HG02973 (cell line): ENCODE measurements around the gene TBC1D21.
"Not testable (repeated sequence)": the region's sequence is repeated elsewhere in the genome, so short reads cannot be mapped to it uniquely, and the experiment has no call there.

ENCODE experiments used
- ATAC-seq: cut with Tn5 transposase; IDR thresholded peaks from one replicate; pipeline ENCODE4 v1.9.1; 2021; ENCODE audit warnings: moderate library complexity; ENCODE audit not compliant: unreplicated experiment

Gene TBC1D21

GRCh38 chr15:73927476-73928240 lies 54.3 kb downstream of the TBC1D21 start:
- ATAC-seq = no peak

DNA sequence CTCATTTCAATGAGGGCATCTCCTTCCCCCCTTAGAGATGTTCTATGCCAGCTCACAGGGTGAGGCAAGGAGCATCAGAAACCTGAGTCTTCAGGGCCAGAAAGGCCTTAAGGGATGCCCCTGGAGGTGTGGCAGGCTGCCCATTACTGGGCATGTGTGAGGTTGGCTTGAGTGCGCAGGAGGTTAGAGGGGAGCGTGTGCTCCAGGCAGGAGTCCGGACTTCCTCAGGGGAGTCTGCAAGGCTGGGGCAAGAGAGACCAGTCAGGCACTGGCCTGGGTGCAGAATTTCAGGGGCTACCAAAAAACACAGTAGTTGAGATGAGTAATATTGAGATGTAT lies 54.8 kb downstream of the TBC1D21 start:
- ATAC-seq = no peak

GRCh38 chr15:73928971-73929627 lies 55.7 kb downstream of the TBC1D21 start:
- ATAC-seq = no peak

- no peak for ATAC-seq
These were observed 57.0 kb downstream of the TBC1D21 start for GRCh38 chr15:73930371-73930770.

GRCh38 chr15:73930790-73931281 lies 57.5 kb downstream of the TBC1D21 start:
- ATAC-seq = no peak

DNA sequence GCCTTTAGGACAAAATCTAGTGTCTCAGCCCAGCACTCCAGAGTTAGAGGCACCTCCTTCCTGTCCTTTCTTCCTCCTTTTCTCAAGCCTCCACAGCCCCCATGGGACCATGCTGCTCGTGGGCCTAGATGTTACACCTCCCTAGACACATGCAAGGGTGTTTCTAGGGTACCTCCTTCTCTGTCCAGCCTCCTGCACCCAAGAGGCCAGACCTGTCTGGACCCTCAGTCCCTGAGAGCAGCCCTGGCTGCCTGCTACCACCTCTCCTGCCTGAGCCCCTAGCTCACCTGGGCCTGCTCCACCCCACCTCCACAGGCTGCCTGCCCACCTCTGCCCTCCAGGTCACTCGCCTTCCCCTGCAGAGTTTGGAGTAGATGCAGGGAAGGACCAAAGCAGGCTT lies 58.1 kb downstream of the TBC1D21 start:
- no peak for ATAC-seq

- no peak for ATAC-seq
These were observed 59.2 kb downstream of the TBC1D21 start for GRCh38 chr15:73932381-73933191.

DNA sequence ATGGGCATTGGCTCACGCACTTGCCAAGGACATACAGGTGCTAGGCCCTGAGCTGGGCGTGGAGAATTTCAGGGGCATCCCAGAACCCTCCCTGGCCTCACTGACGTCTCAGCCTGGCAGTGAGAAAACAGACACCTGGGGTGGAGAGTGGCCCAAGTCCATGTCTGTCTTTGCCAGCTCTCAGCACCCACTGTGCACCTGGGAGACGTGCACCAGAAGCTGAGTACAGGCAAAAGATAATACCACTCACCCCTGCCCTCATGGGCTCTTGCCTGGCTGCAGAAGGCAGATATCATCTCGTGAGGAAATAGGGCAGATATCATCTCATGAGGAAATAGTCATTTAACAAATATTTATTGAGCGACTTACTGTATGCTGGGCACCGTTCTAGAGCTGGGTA lies 60.9 kb downstream of the TBC1D21 start:
- no peak for ATAC-seq

- ATAC-seq = no peak
These were observed 62.2 kb downstream of the TBC1D21 start for GRCh38 chr15:73935547-73935946.

- ATAC-seq = no peak
These were observed 62.8 kb downstream of the TBC1D21 start for GRCh38 chr15:73936181-73936580.

DNA sequence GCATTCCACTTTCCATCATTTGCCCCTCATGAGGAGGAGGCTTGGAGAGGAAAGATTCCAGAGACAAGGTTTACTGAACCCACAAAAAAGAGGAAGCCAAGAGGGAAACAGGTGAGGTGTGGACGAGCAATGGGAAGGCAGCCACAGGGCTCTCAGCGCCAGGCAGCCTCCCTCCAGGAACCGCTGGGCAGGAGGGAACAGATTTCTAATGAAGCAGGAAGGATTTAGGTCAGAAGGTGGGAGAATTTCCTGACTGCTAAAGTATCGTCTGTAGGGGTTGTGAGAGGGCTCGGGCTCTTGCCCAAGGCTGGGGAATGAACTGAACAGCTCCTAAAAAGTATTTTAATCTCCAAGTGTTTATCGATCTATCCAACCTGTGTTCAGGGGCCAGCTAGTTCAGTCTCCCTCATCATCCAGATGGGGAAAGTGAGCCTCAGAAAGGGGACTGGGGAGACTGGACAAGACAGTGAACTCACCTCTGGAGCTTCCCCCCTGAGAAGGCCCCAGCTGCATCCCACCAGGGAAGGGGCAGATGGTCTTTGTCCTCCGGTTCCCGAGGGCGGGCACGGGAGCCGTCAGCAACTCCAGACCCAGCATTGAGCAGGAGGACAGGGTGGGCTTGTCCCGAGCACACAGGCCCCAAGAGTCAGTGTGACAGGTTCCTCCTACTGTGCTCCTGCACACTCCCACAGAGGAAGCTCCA lies 63.4 kb downstream of the TBC1D21 start:
- no peak for ATAC-seq

- no peak for ATAC-seq
These were observed 63.9 kb downstream of the TBC1D21 start for GRCh38 chr15:73937296-73937695.

DNA sequence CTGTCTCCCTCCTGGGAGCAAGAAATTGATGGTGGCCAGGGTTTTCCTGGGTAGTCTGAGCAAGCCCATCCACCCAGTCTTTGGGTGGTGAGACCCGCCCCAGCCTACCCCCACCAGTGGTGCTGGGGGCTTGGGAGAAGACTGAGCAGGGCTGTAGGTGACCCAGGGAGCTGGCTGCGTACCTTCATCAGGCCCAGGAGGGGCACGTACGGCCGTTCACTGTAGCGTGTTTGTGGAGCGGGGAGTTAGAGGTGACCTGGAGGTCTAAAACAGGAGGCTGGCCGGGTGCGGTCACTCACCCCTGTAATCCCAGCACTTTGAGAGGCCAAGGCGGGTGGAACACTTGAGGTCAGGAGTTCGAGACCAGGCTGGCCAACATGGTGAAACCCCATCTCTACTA lies 64.4 kb downstream of the TBC1D21 start:
- no peak for ATAC-seq

- not testable (repeated sequence) for ATAC-seq
These were observed 65.2 kb downstream of the TBC1D21 start for GRCh38 chr15:73938516-73938915.
